Right lobe of liver (tissue), 6 donors: ENCODE data around the gene SRP54. TPM values are rescaled to one million over a fixed set of nuclear protein-coding genes. Genes with fewer than 3 reads are reported as not detected.
"Not testable (repeated sequence)": the region's sequence is repeated elsewhere in the genome, so short reads cannot be mapped to it uniquely, and the experiment has no call there.

Experiments
- ATAC-seq, 4 donors: fragments of 200-7000 bp; cut with Tn5 transposase; one replicate each; pipeline ENCODE4 v1.9.1; 2020; ENCODE audit warnings: mild to moderate bottlenecking in 4 of 4, moderate library complexity in 4 of 4
- DNase-seq, 3 donors: peaks; one replicate each; pipeline ENCODE4 v3.0.0-alpha.2; 2020
- H3K27ac ChIP-seq, 3 donors: fragments of 200-600 bp; one replicate each; pipeline ENCODE4 v1.8.0; 2022
- H3K27me3 ChIP-seq, 2 donors: fragments of 200-600 bp; one replicate each; pipeline ENCODE4 v1.8.0; 2022
- H3K36me3 ChIP-seq, 4 donors: fragments of 200-600 bp; sonication (generic) in 1 of 4; one replicate each; pipeline versions ENCODE4 v1.5.1 to v1.8.0; 2017 to 2022; ENCODE audit warnings: control low read depth in 1 of 4
- H3K4me1 ChIP-seq, 4 donors: fragments of 200-600 bp; sonication (generic) in 1 of 4; one replicate each; pipeline versions ENCODE4 v1.5.1 to v1.8.0; 2017 to 2022; ENCODE audit warnings: control low read depth in 1 of 4
- H3K4me3 ChIP-seq, 3 donors: fragments of 200-600 bp; one replicate each; pipeline ENCODE4 v1.8.0; 2022
- H3K9me3 ChIP-seq, 4 donors: fragments of 200-600 bp; sonication (generic) in 1 of 4; one replicate each; pipeline versions ENCODE4 v1.5.1 to v1.8.0; 2017 to 2022; ENCODE audit warnings: control low read depth in 1 of 4
- POLR2A ChIP-seq: fragments of 450-650 bp; IDR thresholded peaks from one replicate; pipeline ENCODE4 v1.6.1; 2017; ENCODE audit warnings: antibody characterized with exemption, mild to moderate bottlenecking
- WGBS: methylation state at CpG from one replicate; pipeline ENCODE4 v1.1.6; 2018; ENCODE audit warnings: low coverage, low lambda C conversion rate; ENCODE audit not compliant: insufficient coverage; ENCODE audit errors: missing lambda C conversion rate; 5-methylcytosine and 5-hydroxymethylcytosine counted together
- intact Hi-C, 2 donors: fragments of 100-400 bp; cut with DNase I; formaldehyde crosslinking; loops; one replicate each; pipeline versions ENCODE4 v1.11.2 to v1.14.1; 2022
- total RNA-seq, 6 experiments: library from RNA; depleted of rRNA in 2 of 6; stranded (reverse); fragments of >200 nt in 2 of 6; fragmentation: NEBNext Ultra II Directional in 3 of 6; extraction: Animal tissue kit (Norgen Biotek cat#: 25700) in 3 of 6; gene quantifications; one replicate each; pipeline versions ENCODE4 v1.1.0 to v1.2.4, GENCODE V29; 2016 to 2023
- TF ChIP-seq, protein P1 (sequence below), 4 donors: fragments of 200-600 bp in 3 of 4; fragments of 450-650 bp in 1 of 4; IDR thresholded peaks; one replicate each; pipeline versions ENCODE4 v1.5.1 to v1.8.0; 2016 to 2022; ENCODE audit warnings: antibody characterized with exemption in 4 of 4, mild to moderate bottlenecking in 2 of 4
- donor health status: DM: no; HTN: yes; CAD: no.
- donor health status: DM: no; HTN: no; CAD: no.
- donor health status: DM: no; HTN: no; CAD: no.
- donor health status: DM: no; HTN: yes; CAD: no.
- donor health status: DM: no; HTN: yes; CAD: no.

Gene SRP54
- total RNA-seq, 6 experiments from 2014 or later: 35.1 to 46.7 (median 41.0) TPM

DNA sequence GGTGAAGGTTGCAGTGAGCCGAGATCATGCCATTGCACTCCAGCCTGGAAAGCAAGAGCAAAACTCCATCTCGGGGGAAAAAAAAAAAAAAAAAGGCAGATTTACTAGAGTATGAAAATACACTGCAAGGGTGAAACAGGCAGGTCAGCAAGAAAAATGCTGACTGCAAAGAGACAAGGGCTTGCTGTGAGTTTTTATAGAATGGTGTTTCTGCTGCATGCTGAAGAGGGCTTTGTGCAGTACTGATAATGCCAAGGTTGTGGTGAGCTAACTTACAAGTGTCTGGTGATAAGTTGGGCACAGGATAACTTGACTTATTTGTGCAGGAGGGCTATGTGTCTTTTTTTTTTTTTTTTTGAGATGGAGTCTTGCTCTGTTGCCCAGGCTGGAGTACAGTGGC lies 25.9 kb upstream of the SRP54 start:
- H3K4me1 ChIP-seq: no peaks in the 10 kb centered on the region
- H3K36me3 ChIP-seq: peaks cover 0 to 21% (median 11%) of the 10 kb centered on the region in 4 donors
- H3K4me3 ChIP-seq: no peak overlapping the region
- no peak for ATAC-seq
- WGBS: 80% methylated on average over 2 of the region's 2 CpGs
- no peak overlapping the region for H3K27ac ChIP-seq
- H3K9me3 ChIP-seq: no peaks in the 10 kb centered on the region
- H3K27me3 ChIP-seq: no peaks in the 10 kb centered on the region
- TF ChIP-seq, protein P1, sequence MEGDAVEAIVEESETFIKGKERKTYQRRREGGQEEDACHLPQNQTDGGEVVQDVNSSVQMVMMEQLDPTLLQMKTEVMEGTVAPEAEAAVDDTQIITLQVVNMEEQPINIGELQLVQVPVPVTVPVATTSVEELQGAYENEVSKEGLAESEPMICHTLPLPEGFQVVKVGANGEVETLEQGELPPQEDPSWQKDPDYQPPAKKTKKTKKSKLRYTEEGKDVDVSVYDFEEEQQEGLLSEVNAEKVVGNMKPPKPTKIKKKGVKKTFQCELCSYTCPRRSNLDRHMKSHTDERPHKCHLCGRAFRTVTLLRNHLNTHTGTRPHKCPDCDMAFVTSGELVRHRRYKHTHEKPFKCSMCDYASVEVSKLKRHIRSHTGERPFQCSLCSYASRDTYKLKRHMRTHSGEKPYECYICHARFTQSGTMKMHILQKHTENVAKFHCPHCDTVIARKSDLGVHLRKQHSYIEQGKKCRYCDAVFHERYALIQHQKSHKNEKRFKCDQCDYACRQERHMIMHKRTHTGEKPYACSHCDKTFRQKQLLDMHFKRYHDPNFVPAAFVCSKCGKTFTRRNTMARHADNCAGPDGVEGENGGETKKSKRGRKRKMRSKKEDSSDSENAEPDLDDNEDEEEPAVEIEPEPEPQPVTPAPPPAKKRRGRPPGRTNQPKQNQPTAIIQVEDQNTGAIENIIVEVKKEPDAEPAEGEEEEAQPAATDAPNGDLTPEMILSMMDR (IDR thresholded peaks at IDR 0.05): no peak
- TF ChIP-seq POLR2A: no peak
- intact Hi-C loops: no loop called here
- DNase-seq: no peak

GRCh38 chr14:34957771-34958286 lies 25.0 kb upstream of the SRP54 start:
- 90% methylated on average over 5 of the region's 5 CpGs for WGBS
- H3K9me3 ChIP-seq: no peaks in the 10 kb centered on the region
- no peak overlapping the region for H3K27ac ChIP-seq
- ATAC-seq: no peak
- H3K4me1 ChIP-seq: no peaks in the 10 kb centered on the region
- no peak for DNase-seq
- peaks cover 0 to 21% (median 11%) of the 10 kb centered on the region in 4 donors for H3K36me3 ChIP-seq
- intact Hi-C loops: no loop called here
- H3K4me3 ChIP-seq: no peak overlapping the region
- H3K27me3 ChIP-seq: no peaks in the 10 kb centered on the region
- no peak for TF ChIP-seq POLR2A
- TF ChIP-seq, protein P1 (IDR thresholded peaks at IDR 0.05): no peak

GRCh38 chr14:34962106-34962505 lies 20.7 kb upstream of the SRP54 start:
- ATAC-seq, DNase-seq, H3K4me3 ChIP-seq, H3K36me3 ChIP-seq, intact Hi-C loops, H3K27ac ChIP-seq, H3K9me3 ChIP-seq, H3K4me1 ChIP-seq, H3K27me3 ChIP-seq: not testable (repeated sequence)
- 98% methylated on average over 5 of the region's 5 CpGs for WGBS

- DNase-seq (no peak), ATAC-seq (no peak)
- intact Hi-C loops: no loop called here
- no peaks in the 10 kb centered on the region for H3K9me3 ChIP-seq
- H3K4me1 ChIP-seq: no peaks in the 10 kb centered on the region
- 83% methylated on average over 2 of the region's 2 CpGs for WGBS
- H3K36me3 ChIP-seq: peaks cover 0 to 17% (median 0%) of the 10 kb centered on the region in 4 donors
- no peak overlapping the region for H3K4me3 ChIP-seq
- no peaks in the 10 kb centered on the region for H3K27me3 ChIP-seq
- H3K27ac ChIP-seq: no peak overlapping the region
- TF ChIP-seq, protein P1 (IDR thresholded peaks at IDR 0.05): no peak
- TF ChIP-seq POLR2A: no peak
Observed at GRCh38 chr14:34964977-34965764, 17.6 kb upstream of the SRP54 start.

GRCh38 chr14:34965912-34966311 lies 16.9 kb upstream of the SRP54 start:
- no peak overlapping the region for H3K4me3 ChIP-seq
- no peak for TF ChIP-seq POLR2A
- TF ChIP-seq, protein P1 (IDR thresholded peaks at IDR 0.05): no peak
- H3K36me3 ChIP-seq: peaks cover 0 to 17% (median 0%) of the 10 kb centered on the region in 4 donors
- no peak overlapping the region for H3K27ac ChIP-seq
- DNase-seq: no peak
- intact Hi-C loops: no loop called here
- no peaks in the 10 kb centered on the region for H3K9me3 ChIP-seq
- WGBS: 70% methylated on average over 4 of the region's 4 CpGs
- H3K27me3 ChIP-seq: no peaks in the 10 kb centered on the region
- no peak for ATAC-seq
- H3K4me1 ChIP-seq: no peaks in the 10 kb centered on the region
